Natural killer cell (primary cell): ENCODE measurements around the gene SDR42E1. TPM values are rescaled to one million over a fixed set of nuclear protein-coding genes. Genes with fewer than 3 reads are reported as not detected.

Experiments used
- ATAC-seq, 3 donors: fragments of 150-1000 bp in 2 of 3; fragments of 200-7000 bp in 1 of 3; cut with Tn5 transposase; 1 replicate in 1 of 3; 2 replicates in 2 of 3; pipeline ENCODE4 v1.10.0; 2021; ENCODE audit warnings: mild to moderate bottlenecking in 2 of 3, moderate library complexity in 2 of 3
- DNase-seq, 2 donors: peaks; one replicate each; pipeline versions ENCODE4 v3.0.0 to v3.0.0-alpha.2; 2013 to 2021; ENCODE audit warnings: mixed read lengths in 1 of 2
- H3K27ac ChIP-seq: one replicate; pipeline ENCODE4 v1.5.1; 2013; ENCODE audit warnings: mild to moderate bottlenecking, low read length
- H3K27me3 ChIP-seq: one replicate; pipeline ENCODE4 v1.6.1; 2013; ENCODE audit warnings: low read length; ENCODE audit not compliant: control insufficient read depth, insufficient read depth
- H3K36me3 ChIP-seq: one replicate; pipeline ENCODE4 v1.6.1; 2013; ENCODE audit warnings: low read length; ENCODE audit not compliant: control insufficient read depth, insufficient read depth
- H3K4me1 ChIP-seq: one replicate; pipeline ENCODE4 v1.6.1; 2013; ENCODE audit warnings: low read length; ENCODE audit not compliant: control insufficient read depth, insufficient read depth
- H3K4me3 ChIP-seq: one replicate; pipeline ENCODE4 v1.5.1; 2013; ENCODE audit warnings: low read length
- H3K9me3 ChIP-seq: one replicate; pipeline ENCODE4 v1.6.1; 2013; ENCODE audit warnings: low read length; ENCODE audit not compliant: control insufficient read depth, insufficient read depth
- H3K27ac Mint-ChIP-seq, 2 donors: one replicate each; pipeline ENCODE4 v1.8.0; 2022; ENCODE audit warnings: mild to moderate bottlenecking in 2 of 2, mixed read lengths in 2 of 2, moderate library complexity in 1 of 2
- H3K27me3 Mint-ChIP-seq, 2 donors: one replicate each; pipeline ENCODE4 v1.8.0; 2022; ENCODE audit warnings: low read depth in 2 of 2, mixed read lengths in 2 of 2
- H3K36me3 Mint-ChIP-seq: one replicate; pipeline ENCODE4 v1.8.0; 2022; ENCODE audit warnings: mixed read lengths
- H3K4me1 Mint-ChIP-seq, 2 donors: one replicate each; pipeline ENCODE4 v1.8.0; 2022; ENCODE audit warnings: mixed read lengths in 2 of 2
- H3K4me3 Mint-ChIP-seq: one replicate; pipeline ENCODE4 v1.8.0; 2022; ENCODE audit warnings: mild to moderate bottlenecking, moderate library complexity, mixed read lengths
- H3K9me3 Mint-ChIP-seq, 2 donors: one replicate each; pipeline ENCODE4 v1.8.0; 2022; ENCODE audit warnings: mixed read lengths in 2 of 2
- WGBS: methylation state at CpG from one replicate; pipeline ENCODE4 v1.1.7; 2013; ENCODE audit warnings: missing lambda C conversion rate; ENCODE audit not compliant: insufficient coverage; 5-methylcytosine and 5-hydroxymethylcytosine counted together
- intact Hi-C: fragments of 100-400 bp; cut with micrococcal nuclease; formaldehyde crosslinking; loops from one replicate; pipeline ENCODE4 v1.14.2; 2022
- total RNA-seq, 4 donors: library from RNA; stranded (reverse); fragments of 120-200 nt in 1 of 4; gene quantifications; one replicate each; pipeline versions ENCODE4 v1.2.3 to v1.2.4, GENCODE V29; 2013 to 2022
- TF ChIP-seq, protein P1 (sequence below): fragments of 200-600 bp; IDR thresholded peaks from one replicate; pipeline ENCODE4 v1.8.0; 2022; ENCODE audit warnings: antibody characterized with exemption

SDR42E1 gene
- total RNA-seq, 3 donors from 2014 or later (not counting 1 experiment from before 2014, with no cell fraction given), result 3.6 to 8.5 (median 6.3) TPM

DNA sequence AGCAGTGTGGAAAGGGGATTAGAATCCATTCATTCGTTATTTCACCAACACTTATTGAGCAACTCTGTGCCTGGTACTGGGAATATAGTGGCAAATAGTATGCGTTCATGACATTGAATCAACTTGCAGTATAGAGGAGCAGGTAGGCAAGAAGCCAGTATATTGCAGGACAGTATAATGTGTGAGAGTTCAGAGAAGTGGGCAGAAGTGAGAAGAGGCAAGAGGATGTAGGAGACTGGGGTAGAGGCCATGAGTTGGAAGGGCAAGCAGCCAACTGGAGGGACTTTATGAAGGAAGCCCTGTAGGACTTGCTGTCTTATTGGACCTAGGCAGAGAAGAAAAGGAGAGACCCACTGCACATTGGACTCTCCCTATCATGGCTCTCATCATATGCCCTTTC lies 36.1 kb upstream of the SDR42E1 start:
- WGBS, result 100% methylated on average over 2 of the region's 2 CpGs
- H3K9me3 ChIP-seq, result no peaks in the 10 kb centered on the region
- no peak overlapping the region for H3K27ac ChIP-seq
- intact Hi-C loops, result no loop called here
- peaks cover 25 to 29% of the 10 kb centered on the region in 2 donors for H3K27me3 Mint-ChIP-seq
- DNase-seq, result no peak
- no peak overlapping the region for H3K4me3 ChIP-seq
- H3K27ac Mint-ChIP-seq, result no peak overlapping the region
- H3K4me1 ChIP-seq, result no peaks in the 10 kb centered on the region
- no peaks in the 10 kb centered on the region for H3K36me3 ChIP-seq
- no peaks in the 10 kb centered on the region for H3K36me3 Mint-ChIP-seq
- no peak for ATAC-seq
- peaks cover 2% of the 10 kb centered on the region for H3K27me3 ChIP-seq
- H3K4me3 Mint-ChIP-seq, result no peak overlapping the region
- no peaks in the 10 kb centered on the region for H3K4me1 Mint-ChIP-seq
- TF ChIP-seq, protein P1, sequence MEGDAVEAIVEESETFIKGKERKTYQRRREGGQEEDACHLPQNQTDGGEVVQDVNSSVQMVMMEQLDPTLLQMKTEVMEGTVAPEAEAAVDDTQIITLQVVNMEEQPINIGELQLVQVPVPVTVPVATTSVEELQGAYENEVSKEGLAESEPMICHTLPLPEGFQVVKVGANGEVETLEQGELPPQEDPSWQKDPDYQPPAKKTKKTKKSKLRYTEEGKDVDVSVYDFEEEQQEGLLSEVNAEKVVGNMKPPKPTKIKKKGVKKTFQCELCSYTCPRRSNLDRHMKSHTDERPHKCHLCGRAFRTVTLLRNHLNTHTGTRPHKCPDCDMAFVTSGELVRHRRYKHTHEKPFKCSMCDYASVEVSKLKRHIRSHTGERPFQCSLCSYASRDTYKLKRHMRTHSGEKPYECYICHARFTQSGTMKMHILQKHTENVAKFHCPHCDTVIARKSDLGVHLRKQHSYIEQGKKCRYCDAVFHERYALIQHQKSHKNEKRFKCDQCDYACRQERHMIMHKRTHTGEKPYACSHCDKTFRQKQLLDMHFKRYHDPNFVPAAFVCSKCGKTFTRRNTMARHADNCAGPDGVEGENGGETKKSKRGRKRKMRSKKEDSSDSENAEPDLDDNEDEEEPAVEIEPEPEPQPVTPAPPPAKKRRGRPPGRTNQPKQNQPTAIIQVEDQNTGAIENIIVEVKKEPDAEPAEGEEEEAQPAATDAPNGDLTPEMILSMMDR, result no peak
- no peaks in the 10 kb centered on the region for H3K9me3 Mint-ChIP-seq

DNA sequence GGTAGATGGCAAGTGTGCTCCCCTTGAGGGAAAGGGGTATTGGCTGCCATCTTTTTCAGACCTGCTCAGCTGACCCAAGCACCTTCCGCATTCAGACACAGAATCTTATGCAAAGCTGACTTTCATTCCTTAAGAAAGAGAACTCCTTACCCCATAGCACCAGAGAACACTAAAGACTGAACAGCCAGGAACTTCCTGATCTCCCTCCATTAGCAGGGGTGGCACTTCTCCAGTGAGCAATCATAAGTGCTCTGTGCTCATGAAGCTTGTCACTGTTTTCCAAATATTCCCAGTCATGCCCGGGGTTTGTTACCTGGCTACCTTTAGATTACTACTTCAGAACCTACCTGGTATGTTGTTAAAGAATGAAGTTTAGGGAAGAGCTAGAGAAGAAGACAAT lies 35.7 kb upstream of the SDR42E1 start:
- H3K27me3 ChIP-seq, result peaks cover under 1% of the 10 kb centered on the region
- ATAC-seq, result no peak
- peaks cover 25 to 29% of the 10 kb centered on the region in 2 donors for H3K27me3 Mint-ChIP-seq
- H3K9me3 Mint-ChIP-seq, result no peaks in the 10 kb centered on the region
- H3K27ac Mint-ChIP-seq, result no peak overlapping the region
- TF ChIP-seq, protein P1, result no peak
- no peak for DNase-seq
- no peak overlapping the region for H3K4me3 Mint-ChIP-seq
- H3K36me3 ChIP-seq, result no peaks in the 10 kb centered on the region
- no peak overlapping the region for H3K4me3 ChIP-seq
- H3K36me3 Mint-ChIP-seq, result no peaks in the 10 kb centered on the region
- WGBS, result 87% methylated on average over 2 of the region's 2 CpGs
- H3K4me1 Mint-ChIP-seq, result no peaks in the 10 kb centered on the region
- intact Hi-C loops, result no loop called here
- no peaks in the 10 kb centered on the region for H3K4me1 ChIP-seq
- H3K9me3 ChIP-seq, result no peaks in the 10 kb centered on the region
- H3K27ac ChIP-seq, result no peak overlapping the region

DNA sequence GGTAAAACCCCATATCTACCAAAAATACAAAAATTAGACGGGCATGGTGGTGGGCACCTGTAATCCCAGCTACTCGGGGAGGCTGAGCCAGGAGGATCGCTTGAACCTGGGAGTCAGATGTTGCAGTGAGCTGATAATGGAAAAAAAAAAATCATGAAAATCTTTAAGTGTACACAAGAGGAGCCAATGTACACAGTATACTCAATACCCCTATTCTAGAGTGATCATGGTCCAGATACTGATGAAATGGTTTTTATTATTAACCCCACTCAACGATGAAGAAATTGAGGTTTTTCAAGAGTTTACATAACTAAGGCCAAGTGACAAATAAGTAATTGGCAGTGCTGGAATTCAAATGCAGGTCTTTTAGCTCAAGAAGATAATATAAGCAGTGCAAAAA lies 35.3 kb upstream of the SDR42E1 start:
- no peaks in the 10 kb centered on the region for H3K9me3 ChIP-seq
- TF ChIP-seq, protein P1, result no peak
- no peak for DNase-seq

DNA sequence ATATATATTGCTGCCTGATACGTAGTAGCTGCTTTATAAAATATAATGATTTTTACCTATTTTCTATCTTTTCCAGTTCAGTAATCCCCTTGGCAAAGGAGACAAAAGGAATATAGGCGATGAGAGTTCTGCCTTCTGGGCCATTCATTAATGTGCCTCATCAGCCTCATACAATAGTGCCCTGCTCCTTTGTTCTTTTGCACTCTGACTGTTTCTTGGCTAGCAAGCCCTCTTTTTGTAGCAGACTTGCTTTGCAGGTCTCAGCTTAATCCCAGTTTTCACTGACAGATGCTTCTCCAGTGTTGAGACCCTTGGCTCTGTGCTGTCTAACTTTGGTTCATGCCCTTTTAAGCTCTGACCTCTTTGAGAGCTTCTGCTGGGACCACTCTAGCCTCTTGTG lies 34.2 kb upstream of the SDR42E1 start:
- TF ChIP-seq, protein P1, result no peak
- Histone ChIP-seq H3K27ac (no peak overlapping the region), H3K27me3 (no peaks in the 10 kb centered on the region), H3K9me3 (no peaks in the 10 kb centered on the region), H3K36me3 (no peaks in the 10 kb centered on the region), H3K4me3 (no peak overlapping the region), H3K4me1 (no peaks in the 10 kb centered on the region)
- peaks cover 25 to 27% of the 10 kb centered on the region in 2 donors for H3K27me3 Mint-ChIP-seq
- DNase-seq (no peak), ATAC-seq (no peak)
- no peaks in the 10 kb centered on the region for H3K9me3 Mint-ChIP-seq
- intact Hi-C loops, result no loop called here
- H3K36me3 Mint-ChIP-seq, result no peaks in the 10 kb centered on the region
- H3K4me3 Mint-ChIP-seq, result no peak overlapping the region
- H3K4me1 Mint-ChIP-seq, result no peaks in the 10 kb centered on the region
- WGBS, result 86% methylated on average over 1 of the region's 2 CpGs
- H3K27ac Mint-ChIP-seq, result no peak overlapping the region

More for the DNA sequence above, 35.3 kb upstream of the SDR42E1 start:
- 83% methylated on average over 3 of the region's 4 CpGs for WGBS
- H3K36me3 Mint-ChIP-seq, result no peaks in the 10 kb centered on the region
- Histone ChIP-seq H3K27ac (no peak overlapping the region), H3K4me3 (no peak overlapping the region), H3K36me3 (no peaks in the 10 kb centered on the region), H3K27me3 (no peaks in the 10 kb centered on the region), H3K4me1 (no peaks in the 10 kb centered on the region)
- H3K4me3 Mint-ChIP-seq, result no peak overlapping the region
- ATAC-seq, result no peak
- no peaks in the 10 kb centered on the region for H3K9me3 Mint-ChIP-seq
- intact Hi-C loops, result no loop called here
- no peak overlapping the region for H3K27ac Mint-ChIP-seq
- no peaks in the 10 kb centered on the region for H3K4me1 Mint-ChIP-seq
- peaks cover 25 to 29% of the 10 kb centered on the region in 2 donors for H3K27me3 Mint-ChIP-seq
